ENCODE measurements around the gene NDE1.

DNA sequence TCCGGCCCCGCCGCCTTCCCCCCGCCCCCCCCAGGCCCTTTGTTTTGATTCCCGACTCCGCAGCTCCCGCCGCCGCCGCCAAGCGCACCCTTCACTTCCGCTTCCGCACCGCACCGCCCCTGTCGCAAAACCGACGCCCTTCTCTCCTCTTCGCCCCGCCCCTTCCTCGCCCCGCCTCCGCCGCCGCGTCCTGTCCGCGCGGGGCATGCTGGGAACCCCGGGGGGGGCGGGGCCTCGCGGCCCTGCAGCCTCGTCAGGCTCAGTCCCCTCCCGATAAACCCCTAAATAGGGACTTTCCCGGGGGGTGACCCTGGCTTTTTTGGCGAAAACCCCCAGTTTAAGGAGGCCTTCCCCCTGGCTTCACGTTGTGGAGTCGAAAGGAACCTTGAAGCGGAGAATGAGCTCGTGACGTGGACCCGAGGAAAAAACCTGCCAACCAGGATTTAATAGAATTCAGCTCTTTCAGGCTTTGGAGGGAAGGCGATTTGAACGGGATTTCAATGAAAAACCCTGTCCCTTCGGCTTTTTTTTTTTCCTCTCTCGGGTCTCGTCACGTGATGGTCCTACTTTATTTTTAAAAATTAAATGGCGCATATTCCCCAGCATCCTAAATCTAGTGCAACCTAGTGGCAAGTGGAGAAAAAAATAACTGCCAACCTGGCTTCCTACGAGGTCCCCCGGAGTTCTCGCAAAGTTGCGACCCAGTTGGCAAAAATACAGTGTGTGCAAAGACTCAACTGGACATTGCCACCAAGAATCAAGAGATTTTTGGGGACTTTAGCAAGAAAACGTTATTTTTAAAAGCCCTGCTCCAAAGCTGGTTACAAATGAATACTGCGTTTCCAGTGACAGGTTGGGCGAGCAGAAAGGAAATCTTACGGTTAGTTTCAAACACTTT is 6.7 kb upstream of the NDE1 start, which contains the start of gene MARF1:
- TF ChIP-seq CTCF (IDR thresholded peaks at IDR 0.05) (peak in 1 of 3 experiments; percentile 38), POLR2A (IDR thresholded peaks at IDR 0.05) (peak; percentile 54 to 100)
